Right kidney (tissue), 1 donor: ENCODE results near the gene RAB5IF.
"Not testable (repeated sequence)": the region's sequence is repeated elsewhere in the genome, so short reads cannot be mapped to it uniquely, and the experiment has no call there.

Experiments
- DNase-seq: peaks from one replicate; pipeline ENCODE4 v3.0.0-alpha.2; 2016

Gene RAB5IF

DNA sequence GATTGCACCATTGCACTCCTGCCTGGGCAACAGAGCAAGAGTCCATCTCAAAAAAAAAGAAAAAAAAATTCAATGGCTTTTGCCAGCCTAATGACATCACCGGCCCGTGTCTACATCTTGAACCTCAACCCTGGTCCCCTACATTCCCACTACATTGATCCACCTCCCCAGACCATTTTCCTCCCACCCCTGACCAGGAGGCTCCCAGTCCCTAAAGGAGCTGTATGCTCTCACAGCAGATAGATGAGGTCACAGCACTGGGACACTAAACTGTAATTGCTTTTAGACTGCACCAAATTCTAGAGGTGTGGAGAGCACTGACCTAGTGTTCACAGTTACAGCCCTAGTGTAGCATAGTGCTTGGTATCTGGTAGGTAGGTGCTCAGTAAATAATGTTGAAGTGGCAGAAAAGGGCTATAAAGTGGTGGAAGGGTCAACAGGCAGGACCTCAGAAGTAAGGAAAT is 21.5 kb upstream of the RAB5IF start:
- DNase-seq, result no peak

DNA sequence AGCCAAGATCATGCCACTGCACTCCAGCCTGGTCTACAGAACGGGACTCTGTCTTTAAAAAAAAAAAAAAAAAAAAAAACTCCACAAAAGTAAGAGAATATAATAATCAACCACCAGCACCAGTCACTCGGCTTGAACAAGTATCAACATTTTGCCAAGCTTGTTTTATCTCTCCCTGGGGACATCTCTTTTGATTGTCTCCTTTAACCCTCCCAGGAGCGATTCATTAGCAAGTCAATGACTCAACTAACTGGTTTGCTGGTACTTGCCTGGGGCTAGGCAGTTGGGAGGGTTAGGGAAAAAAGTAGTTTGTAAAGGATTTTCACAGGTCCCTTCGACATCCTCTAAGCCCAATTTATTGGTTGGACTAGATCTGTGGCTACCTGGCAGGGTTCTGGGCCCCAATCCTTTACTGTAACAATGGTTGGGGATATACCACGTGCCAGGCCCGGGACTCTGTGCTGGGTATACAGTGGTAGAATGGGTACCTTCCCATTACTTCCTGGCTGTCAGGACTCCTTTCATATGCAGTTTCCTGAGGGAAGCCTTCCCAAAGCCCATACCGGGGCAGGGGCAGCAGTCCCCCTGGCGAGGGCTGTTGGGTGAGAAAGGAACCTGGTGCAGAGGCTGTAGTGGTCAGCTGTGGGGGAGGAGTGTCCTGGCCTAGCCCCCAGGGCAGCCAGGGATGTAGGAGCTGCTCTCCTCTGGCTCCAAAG is 20.0 kb upstream of the RAB5IF start:
- DNase-seq, result no peak

DNA sequence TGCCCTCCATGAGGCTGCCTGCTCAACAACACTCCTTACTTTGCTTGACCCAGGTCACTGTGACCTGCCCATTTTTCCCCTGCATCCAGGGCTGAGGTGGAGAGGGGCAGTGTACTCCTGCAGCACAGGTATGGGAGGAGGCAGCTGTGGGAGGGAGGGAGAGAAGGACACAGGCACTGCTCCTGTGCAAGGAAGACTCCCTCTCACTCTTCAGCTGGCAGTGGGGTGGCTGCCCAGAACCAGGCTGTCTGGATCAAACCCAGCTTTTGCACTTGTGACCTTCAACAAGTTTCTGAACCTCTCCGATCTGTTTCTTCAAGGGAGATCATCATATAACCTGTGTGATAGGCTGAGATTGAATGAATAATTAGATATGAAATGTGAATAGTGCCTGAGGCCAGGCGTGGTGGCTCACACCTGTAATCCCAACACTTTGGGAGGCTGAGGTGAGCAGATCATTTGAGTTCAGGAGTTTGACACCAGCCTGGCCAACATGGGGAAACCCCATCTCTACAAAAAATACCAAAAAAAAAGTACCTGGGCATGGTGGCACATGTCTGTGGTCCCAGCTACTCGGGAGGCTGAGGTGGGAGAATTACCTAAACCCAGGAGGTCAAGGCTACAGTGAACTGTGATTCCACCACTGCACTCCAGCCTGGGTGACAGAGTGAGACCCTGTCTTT is 18.1 kb upstream of the RAB5IF start:
- no peak for DNase-seq

DNA sequence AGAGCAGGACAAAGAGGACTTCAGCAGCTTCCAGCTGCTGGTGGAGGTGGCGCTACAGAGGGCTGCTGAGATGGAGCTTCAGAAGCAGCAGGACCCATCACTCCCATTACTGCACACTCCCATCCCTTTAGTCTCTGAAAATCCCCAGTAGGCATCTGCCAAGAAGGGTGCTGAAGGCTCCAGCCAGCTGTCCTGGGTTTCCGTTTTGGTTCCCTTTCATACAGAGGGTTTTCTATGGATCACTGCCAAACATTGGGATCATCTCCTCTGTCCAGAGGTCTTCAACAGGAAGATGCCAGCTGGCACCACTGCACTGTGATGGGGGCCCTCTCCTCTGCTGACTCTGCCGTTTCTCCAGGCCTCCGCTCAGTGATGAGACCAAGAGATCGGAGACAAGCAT is 14.3 kb upstream of the RAB5IF start:
- no peak for DNase-seq

DNA sequence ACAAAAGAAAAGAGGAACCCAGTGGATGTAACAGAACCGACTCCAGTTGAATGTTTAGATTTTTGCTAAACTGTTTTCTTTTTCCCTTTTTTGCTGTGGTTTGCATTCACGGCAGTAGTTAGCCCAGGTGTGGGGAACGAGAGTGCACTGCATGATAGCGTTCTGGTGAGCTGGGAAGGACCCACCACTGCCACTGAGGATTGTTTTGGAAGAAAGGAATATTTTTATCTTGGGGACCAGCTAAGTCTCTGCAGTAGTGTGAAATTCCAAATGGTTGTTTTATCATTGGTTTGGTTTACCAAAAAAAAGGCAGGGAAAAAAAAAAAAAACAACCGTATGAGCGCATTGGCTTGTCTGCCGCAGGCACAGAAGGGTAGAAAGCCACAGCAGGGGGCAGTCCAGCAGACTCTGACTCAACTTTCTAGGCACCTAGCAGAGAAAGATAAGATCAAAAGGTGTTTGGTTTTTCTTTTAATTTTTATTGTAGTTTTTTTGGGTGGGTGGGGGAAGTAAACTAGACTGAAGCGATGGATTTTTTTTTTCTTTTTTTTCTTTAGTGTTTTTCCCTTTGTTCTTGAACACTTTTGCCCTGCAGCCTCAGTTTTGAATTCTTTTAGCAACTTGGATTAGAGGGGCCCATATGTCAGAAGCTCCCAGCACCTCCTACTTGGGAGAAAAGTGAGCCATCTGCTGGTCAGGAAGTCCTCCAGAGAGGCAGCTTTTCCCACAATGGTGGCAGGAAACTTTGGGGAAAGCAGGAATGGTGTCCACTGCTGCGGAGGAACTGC is 13.5 kb upstream of the RAB5IF start:
- no peak for DNase-seq

DNA sequence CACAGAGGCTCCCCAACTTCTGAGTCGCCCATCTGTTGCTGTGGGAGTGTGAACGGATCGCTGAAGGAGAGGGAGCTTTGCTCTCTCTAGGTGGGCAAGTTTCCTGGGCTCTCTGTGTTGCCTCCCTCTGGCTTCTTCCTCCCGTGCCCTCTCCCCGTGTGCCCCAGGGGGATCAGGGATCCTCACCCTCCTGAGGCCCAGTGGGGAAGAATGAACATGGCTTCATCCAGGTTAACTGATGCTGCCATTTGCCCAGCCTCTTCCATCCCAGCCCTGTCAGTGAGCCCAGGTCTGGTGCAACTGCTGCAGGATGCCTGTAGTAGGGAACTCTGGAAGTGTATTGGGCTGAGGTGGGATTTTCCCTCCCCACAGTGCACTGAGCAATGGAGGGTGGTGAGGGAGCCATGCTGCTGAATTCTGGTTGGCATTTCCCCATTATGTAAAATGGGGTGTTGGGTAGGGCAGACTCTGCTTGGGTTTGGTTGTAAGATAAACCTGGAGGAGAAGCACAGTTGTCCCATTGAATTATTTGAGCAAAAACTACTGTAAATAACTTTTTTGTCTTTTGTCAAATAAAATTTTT is 12.1 kb upstream of the RAB5IF start:
- no peak for DNase-seq

DNA sequence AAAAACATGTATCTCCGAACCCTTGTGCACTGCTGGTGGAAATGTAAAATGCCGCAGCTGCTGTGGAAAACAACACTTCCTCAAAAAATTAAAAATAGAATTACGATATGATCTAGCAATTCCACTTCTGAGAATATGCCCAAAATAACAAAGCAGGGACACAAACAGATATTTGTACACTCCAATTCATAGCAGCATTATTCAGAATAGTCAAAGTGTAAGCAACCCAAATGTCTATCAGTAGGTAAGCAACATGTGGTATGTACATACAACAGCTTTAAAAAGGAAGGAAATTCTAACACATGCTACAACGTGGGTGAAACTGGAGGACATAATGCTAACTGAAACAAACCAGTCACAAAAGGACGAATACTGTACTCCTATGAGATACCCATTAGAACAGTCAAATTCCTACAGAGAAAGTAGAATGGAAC is 5.7 kb upstream of the RAB5IF start:
- DNase-seq, result no peak

DNA sequence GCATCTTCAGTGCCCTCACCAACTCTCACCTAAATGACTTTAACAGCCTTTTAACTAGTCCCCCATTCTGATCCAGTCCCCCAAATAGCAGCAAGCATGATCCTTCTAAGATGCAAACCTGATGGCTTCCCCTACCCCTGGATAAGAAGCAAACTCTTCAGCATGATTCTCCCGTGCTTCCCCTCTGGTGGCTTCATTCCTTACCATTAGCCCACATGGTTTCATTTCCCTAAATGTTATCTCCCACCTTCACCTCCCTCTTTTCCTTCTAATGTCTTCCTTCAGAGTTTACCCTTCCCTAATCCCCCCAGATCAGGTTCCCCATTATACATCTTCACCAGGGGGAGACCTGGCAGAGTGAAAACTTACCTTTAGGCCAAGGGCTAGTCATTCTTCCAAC is 4.0 kb upstream of the RAB5IF start:
- no peak for DNase-seq

DNA sequence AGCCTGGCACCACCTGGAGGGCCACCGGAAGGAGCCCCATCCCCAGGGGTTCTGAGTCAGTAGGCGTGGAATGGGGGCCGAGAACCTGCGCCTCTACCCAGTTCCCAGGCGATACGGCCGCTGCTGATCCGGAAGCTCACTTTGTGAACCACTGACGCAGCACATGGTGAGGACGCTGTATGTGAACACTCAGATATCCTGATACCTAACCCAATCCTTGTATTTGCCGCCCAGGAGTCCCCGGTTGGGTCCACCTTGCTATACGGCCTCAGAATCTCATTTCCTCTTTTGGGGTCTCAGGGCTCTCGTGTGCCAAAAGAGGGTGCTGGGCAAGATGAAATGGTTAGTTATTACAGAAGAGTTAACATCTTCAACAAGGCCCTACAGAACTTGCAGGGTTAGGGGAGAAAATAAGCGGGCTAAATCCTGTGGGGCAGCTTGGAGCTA is 604 bp upstream of the RAB5IF start:
- DNase-seq, result no peak

DNA sequence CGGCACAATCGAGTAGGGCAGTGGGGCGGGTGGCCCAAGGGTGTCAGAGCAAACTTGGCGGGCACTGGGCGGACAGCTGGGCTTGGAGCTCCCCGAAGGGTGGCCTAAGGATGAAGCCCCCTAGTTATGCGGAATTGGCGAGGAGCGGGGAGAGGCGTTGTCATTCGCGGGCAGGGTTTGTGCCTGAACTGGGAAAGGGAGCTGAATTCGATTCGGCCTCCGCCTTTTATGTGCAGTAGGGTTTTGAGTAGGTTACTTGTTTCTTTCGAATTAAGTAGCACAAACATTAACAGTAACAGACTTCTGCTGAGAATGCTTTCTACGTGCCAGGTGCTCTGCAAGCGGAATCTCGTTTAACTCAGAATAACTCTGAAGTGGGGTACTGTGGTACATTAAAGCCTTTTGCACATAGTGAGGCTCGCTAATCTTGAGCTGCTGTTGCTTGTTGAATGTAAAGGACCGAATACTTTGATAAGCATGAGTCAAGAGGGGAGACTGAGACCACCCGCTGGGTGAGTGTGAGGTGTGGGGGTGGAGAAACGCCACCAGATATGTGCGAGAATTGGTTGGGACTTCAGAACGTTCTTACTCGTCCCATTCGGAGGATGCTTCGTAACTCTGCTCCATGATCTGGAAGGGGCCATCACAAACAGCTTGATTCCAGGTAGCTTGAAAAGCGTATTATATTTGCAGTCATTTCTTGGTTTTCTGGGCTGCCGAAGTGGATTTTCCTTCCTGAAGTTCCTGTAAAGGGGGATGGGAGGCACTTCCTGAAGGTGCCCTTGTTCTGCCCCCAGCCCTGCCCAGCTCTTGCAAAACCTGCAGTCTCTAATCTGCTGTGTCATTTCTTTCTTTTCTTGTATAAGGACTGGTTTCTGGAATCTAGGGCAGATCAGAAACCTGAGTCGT is 833 bp downstream of the RAB5IF start:
- DNase-seq, result no peak

DNA sequence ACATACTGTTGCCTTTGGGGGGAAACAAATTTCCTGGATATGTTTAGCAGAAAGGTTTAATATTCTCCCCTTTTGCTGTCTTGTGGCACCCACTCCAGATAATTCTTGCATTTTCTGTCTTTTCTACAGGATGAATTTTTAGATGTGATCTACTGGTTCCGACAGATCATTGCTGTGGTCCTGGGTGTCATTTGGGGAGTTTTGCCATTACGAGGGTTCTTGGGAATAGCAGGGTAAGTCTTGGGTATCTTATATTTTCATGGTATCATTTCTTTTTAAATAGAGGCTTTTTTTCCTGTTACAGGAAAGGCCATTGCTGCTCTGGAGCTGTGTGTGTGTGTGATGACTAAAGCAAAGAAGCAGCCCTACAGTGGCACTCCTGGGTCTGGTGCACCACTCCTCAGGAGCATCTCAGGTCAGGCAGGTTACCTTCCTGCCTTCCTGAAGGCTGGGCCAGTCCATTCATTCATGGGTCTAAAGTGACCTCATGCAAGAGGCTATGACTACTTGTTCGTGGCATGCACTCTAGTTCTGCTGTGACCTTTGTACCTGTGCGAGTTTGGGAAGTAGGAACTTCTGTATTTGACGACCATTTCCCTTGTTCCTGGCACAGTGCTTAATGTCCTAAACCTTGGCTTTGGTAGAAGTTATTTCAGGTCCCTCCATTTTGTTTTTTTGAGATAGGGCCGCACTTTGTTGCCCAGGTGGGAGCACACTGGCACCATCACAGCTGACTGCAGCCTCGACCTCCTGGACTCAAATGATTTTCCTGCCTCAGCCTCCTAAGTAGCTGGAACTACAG is 2.2 kb downstream of the RAB5IF start:
- DNase-seq, result no peak

DNA sequence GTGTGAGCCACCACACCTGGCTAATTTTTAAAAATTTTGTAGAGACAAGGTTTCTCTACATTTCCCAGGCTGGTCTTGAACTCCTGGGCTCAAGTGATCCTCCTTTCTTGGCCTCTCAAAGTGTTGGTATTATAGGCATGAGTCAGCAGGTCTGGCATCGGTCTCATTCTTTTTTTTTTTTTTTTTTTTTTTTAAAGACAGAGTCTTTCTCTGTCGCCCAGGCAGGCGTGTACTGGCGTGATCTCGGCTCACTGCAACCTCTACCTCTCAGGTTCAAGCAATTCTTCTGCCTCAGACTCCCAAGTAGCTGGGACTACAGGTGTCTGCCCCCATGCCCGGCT is 2.8 kb downstream of the RAB5IF start:
- DNase-seq, result not testable (repeated sequence)

DNA sequence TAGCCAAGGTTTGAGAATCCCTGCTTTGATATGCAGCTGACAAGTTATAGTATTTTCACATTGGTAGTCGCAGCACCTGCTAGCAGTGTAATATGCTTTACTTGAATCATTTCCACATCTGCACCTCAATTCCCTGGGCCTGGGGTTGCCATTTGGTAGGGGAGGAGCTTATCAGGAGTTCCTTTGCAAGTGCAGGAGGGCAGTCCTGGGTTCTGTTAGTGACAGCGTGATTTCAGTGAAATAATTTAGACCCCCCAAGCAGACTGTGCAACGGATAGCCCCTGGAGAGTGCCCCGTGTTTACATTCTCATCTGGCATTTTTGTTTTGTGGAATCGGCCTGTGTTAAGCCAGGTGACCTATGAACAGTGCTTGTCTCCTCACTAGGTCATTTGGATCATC is 6.0 kb downstream of the RAB5IF start:
- no peak for DNase-seq

DNA sequence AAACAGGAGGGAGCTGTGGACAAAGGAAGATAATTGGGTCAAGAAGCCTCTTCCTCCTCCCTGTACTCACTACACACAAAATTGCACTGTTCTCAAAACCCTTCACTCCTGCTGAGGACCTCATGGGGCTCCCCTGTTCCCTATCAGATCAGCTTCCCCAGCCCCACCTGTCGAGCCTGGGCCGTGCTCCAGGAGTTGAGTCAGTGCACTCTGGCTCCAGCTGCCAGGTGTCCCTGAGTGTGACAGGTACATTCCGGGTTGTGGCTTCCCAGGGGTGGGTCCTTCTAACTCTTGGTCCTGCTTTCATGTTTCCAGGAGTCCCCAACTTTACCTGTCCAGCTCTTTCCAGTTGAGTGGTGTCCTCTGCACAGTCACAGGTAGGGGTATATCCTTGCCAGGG is 8.4 kb downstream of the RAB5IF start:
- DNase-seq, result no peak

DNA sequence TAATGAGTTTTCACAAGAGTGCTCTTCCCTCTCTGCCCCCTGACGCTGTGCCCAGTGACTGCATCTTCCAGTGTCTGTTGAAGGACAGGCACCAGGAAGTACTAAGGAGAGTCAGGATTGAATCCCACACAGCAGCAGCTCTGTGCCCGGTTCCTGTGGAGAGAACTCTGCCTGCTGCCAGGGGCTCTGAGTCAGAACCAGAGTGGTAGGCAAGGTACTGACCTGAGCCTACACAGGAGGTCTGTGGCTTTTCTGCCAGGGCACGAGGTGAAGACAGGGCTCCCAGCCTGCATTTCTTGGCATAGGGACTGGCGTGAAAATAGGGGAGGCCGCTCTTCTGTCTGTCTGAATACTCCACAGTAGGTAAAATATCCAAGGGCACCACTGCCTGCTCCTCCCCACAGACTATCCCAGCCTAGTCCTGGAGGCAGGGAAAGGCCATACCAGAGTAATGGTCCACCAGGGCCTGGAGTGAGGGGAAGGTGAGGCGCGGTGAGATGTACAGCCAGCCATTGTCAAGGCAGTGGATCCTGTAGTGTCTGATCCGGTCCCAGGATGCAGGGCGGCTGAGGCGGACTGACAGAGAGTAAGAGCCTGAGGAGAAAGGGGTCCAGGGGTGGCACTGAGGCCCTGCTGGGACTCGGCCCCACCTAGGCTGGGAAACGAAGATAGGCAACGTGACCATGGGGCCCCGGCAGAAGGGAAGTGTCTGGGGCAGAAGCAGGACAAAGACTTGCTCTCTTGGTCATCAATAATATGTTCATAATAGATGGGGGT is 9.4 kb downstream of the RAB5IF start:
- DNase-seq, result no peak

DNA sequence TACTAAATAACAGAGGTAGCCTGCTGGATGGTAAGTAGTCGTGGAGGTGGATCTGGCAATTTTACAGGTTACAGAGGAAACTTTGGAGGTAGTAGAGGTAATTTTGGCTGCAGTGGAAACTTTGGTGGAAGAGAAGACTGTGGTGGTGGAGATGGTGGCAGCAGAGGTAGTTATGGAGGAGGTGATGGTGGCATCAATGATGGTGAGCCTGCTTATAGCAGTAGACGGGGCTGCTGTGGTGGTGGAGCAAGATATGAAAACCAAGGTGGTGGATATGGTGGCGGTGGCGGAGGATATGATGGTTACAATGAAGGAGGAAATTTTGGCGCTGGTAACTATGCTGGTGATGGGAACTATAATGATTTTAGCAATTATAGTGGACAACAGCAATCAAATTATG is 15.3 kb downstream of the RAB5IF start:
- no peak for DNase-seq

DNA sequence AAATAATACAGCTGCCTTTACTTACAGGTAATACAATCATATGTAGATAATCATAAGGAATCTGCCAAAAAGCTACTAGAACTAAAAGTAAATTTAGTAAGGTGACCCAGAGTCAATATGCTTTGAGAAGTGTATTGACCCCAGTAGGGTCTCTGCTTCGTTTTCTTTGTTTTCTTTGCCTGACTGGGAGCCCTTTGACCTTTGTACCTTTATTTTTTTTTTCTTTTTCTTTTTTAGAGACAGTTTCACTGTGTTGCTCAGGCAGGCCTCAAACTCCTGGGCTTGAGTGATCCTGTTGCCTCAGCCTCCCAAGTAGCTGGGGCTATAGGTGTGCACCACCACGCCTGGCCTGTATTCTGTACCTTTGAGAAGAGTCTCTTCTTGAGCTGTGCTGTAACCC is 17.9 kb downstream of the RAB5IF start:
- no peak for DNase-seq

DNA sequence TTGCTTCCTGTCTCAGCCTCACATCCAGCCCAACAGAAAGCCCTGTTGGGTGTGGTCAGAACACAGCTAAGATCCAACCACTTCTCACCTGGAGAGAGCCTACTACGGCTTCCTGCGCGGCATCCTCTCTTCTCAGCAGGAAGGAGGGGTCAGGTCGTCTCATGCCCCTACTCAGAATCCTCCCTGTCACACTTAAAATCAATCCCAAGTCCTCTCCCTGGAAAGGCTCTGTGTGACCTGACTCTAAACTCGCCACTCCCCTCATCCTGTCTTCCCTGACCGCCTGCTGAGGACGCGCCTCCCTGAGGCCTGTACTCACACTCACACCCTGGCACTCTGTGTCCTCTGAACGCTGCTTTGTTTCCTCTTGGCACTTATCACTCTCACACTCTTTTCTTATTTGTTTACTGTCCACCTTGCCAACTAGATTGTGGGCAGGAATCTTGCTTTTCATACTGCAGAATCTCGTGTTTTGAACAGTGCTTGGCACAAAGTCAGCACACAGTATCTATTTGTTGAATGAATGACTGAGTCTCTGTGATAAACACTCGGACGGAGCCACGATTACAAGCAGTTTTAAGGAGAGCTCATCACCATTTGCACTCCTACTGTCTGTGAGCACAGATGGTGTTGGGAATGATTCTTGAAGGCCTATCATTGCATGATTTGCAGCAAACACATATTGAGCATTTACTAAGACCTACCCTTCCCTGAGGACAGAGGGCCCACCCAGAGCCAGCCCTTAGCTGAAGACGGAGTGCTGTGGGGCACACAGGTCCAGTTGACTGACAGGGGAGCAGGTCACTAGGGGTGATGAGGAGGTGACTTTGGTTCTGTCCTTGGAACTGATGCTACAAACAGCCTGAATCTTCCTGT is 18.7 kb downstream of the RAB5IF start:
- DNase-seq, result no peak

DNA sequence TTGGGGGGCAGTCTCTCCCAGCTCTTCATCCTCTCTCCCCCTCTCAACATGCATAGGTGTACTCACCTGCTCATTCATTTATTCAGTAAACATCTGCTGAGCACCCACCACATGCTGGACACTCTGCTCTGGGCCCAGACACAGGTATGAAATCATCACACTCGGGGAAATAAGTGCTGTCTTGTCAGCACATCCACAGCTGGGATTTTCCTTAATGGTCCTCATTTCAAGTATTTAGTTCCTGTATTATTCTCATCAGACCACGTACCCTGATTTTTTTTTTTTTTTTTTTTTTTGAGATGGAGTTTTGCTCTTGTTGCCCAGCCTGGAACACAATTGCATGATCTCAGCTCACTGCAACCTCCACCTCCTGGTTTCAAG is 19.4 kb downstream of the RAB5IF start:
- no peak for DNase-seq
